GM18861 (cell line): ENCODE results near the gene GP1BA.

Experiments
- ATAC-seq: cut with Tn5 transposase; IDR thresholded peaks from one replicate; pipeline ENCODE4 v1.9.1; 2021; ENCODE audit not compliant: unreplicated experiment

GP1BA gene

GRCh38 chr17:4937553-4937952 is 5.5 kb downstream of the GP1BA start:
- ATAC-seq, result no peak

DNA sequence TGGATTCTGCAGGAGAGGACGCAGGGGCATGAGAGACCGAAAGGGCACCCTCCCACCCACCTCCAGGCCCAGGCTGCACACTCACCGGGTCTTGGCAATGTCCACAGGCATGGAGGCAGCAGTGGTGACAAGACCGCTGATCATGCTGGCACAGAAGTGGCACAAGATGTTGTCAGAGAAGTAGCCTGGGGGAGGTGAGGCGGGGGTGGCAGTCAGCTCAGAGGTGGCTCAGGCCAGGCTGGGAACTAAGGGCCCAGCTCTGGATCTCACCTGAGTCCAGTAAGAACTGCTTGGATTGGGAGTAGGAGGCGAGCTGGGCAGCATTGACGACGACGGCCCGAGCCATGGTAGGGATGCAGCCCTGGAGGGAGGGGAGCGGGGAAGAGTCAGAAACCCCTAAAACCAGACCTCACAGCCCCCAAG is 6.0 kb downstream of the GP1BA start:
- ATAC-seq, result no peak

- no peak for ATAC-seq
These were observed 6.8 kb downstream of the GP1BA start for GRCh38 chr17:4938688-4939545.

DNA sequence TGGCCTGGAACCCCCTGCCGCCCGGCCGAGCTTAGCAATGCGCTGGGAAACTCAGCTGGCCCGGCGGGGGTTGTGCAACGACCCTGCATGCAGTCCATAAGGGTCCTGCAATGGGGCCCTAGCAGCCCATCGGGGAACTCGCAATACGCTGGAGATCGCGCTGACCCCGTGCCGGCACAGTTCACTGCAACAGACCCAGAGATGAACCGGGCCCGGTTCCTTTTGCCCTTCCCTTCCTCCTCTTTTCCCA is 7.4 kb downstream of the GP1BA start:
- ATAC-seq, result no peak

DNA sequence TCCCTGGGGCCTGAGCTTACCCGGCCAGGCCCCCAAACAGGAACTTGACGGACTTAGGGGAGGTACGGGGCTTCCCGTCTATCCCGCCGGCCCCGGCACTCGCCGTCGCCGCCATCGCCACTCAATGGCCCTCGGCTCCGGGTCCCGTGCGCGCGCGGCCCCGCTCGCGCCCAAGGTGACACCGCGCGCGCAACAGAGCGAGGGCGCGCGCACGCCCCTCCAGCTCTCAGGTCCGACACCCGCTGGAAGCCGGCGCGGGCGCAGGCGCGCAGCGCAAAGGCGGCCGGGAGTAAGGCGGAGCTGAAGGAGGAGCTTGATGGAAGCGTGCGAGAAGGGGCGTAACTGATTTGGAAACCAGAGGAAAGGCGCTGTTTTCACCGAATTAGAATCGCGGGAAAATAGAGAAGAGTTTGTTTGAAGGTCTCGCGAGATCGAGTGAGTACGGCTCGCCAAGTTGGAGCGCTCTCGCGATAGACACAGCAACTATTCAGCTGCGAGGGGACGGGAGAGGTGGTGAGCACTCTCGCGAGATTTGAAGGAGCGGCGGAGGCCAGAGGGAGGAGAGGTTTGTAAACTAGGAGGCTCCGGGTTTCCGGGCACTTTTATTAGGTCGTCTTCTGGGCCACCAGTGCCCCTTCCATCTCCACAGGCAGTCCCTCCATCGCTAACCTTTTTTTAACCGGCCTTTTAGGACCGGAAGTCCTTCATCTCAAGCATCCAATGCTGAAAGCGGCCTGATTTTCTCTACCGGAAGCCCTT is 7.9 kb downstream of the GP1BA start, which contains the start of the genes RNF167 and SLC25A11:
RNF167 (plus strand) TSS at position 473 of the 759 bp plus-strand sequence. CDS start 642 bp downstream, outside the sequence.
SLC25A11 (minus strand) TSS at position 251 of the 759 bp plus-strand sequence; CDS start at position 115, 136 bp downstream.
- ATAC-seq, result peak; percentile 73

DNA sequence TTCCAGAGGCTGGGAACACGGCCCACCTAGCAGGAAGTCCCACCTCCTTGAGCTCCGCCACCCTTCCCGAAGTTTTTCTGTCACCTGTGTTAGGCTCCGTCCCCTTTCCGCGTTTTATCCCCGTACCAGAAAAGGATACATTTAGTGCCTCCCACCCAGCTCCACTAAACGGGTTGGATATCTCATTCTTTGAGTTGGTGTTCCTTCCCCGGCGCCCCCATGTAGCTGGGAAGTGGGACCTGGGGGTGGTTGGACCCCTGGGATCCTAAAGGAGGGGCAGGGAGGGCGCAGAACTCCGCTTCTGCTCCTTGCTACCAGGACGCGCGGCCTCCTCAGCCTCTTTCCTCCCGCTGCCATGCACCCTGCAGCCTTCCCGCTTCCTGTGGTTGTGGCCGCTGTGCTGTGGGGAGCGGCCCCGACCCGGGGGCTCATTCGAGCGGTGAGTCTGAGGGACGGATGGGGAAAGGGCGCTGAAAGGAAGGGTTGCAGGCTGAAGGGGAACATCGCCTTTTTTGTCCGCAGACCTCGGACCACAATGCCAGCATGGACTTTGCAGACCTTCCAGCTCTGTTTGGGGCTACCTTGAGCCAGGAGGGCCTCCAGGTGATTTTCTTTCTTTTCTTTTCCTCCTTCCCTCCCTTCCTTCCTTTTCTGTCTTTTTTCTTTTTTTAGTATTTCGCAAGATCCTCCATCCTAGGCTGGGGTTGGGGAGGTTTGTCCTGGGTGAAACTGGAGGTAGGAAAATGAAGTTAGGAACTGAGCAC is 8.7 kb downstream of the GP1BA start:
- ATAC-seq, result no peak

GRCh38 chr17:4941319-4941610 is 9.2 kb downstream of the GP1BA start:
- ATAC-seq, result no peak

GRCh38 chr17:4942760-4943508 is 10.9 kb downstream of the GP1BA start:
- no peak for ATAC-seq

- ATAC-seq, result no peak
These were observed 12.1 kb downstream of the GP1BA start for GRCh38 chr17:4944163-4944553.

- ATAC-seq, result no peak
These were observed 12.6 kb downstream of the GP1BA start for GRCh38 chr17:4944554-4945175.

- no peak for ATAC-seq
These were observed 13.3 kb downstream of the GP1BA start for GRCh38 chr17:4945176-4945943.

DNA sequence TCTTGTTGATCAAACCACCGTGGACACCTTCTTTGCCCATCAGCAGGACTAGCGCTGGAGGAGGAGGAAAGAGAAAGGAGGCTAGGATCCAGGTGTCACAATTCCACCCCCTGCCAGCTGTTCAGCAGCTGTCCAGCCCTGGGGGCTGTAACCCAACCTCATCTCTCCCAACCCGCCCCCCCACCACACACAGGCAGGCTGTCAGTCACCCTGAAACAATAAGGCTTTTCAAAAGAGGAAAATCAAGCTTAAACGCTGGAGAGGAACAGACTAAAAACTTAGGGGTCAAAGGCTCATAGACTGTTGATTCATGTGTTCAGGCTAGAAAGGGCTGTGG is 13.8 kb downstream of the GP1BA start:
- ATAC-seq, result no peak

DNA sequence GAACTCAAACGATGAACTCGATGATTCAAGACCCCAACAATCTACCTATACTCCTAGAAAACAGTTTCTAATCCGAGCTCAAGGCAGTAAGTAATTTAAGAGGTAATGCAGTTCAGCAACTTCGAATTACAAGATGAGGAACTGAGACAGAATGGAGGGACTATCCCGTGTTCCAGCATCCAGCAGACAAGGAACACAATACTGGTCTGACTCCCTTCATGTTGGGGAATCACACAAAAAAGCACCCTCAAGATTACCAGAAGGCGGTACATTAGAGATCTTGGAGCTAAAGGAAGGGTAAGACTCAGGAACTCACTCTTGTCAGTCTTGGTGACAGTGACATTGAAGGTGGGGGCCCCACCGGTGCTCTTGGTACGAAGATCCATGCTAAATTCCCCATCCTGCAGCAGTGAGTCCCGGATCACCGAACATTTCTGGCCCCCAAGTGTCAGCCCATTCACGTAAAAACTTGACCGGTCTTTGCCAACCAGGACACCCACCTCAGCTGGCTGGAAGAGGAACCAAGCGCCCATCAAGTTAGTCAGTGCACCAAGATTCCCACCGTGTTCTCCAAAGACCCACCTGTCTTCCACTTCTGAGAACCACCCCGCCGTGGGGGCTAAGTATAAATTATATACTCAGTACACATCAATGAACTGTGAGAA is 14.4 kb downstream of the GP1BA start:
- no peak for ATAC-seq

- no peak for ATAC-seq
These were observed 14.9 kb downstream of the GP1BA start for GRCh38 chr17:4947010-4947410.

- no peak for ATAC-seq
These were observed 15.5 kb downstream of the GP1BA start for GRCh38 chr17:4947411-4948165.

DNA sequence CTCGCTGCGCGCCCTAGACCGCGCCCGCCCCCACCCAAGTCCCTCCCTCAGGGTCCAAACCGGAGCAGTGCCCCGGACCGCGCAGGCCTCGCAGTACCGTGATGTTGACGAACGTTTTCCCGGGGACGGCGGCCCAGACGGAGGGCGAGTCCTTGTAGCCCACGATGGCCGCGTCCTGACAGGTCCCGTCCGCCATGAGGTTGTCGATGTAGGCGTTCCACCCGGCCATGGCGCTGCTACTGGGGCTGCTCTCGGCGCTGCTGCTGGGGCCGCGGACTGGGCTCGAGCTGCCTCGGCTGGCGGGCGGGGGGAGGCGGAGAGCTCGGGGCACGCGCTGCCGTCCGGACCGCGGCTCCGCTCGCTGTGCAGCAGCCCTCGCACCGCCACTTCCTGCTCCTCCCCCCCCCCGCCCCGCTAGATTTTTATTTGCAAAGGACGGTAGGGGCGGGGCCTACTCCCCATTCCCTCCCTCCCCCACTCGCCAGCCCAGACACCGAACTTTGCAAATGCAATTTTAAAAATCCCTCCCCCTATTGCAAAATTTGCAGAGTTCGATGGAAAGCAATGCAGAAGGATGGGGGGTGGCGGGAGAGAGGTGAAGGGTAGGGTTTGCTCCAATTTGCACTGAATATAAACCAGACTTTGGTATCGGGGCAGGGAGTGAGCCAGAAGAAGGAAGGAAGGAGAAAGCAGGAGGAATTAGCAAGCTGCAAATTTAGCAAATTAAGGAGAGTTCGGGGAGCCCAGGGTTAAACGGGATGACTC is 16.3 kb downstream of the GP1BA start, which contains the start of gene PFN1:
PFN1 (minus strand) TSS at position 365 of the 765 bp plus-strand sequence; CDS start at position 229, 136 bp downstream.
- no peak for ATAC-seq

- ATAC-seq, result no peak
These were observed 16.8 kb downstream of the GP1BA start for GRCh38 chr17:4948931-4949320.
